T-helper 2 cell treated with Interferon-gamma antibody and Interleukin-4, amounts not matched to agents 5 μg/mL and 100 μg/mL, for 36 hours (primary cell): ENCODE data around the gene MCUR1.
"Not testable (repeated sequence)": the region's sequence is repeated elsewhere in the genome, so short reads cannot be mapped to it uniquely, and the experiment has no call there.

ENCODE experiments used
- DNase-seq: peaks from one replicate; pipeline ENCODE4 v3.0.0; 2021; ENCODE audit warnings: low spot score
- H3K27ac Mint-ChIP-seq: one replicate; pipeline ENCODE4 v1.8.0; 2021; ENCODE audit warnings: mild to moderate bottlenecking, mixed read lengths
- H3K27me3 Mint-ChIP-seq: one replicate; pipeline ENCODE4 v1.8.0; 2021; ENCODE audit warnings: low read depth, mixed read lengths
- H3K36me3 Mint-ChIP-seq: one replicate; pipeline ENCODE4 v1.8.0; 2021; ENCODE audit warnings: low read depth, mixed read lengths
- H3K4me1 Mint-ChIP-seq: one replicate; pipeline ENCODE4 v1.8.0; 2021; ENCODE audit warnings: low read depth, mixed read lengths
- H3K4me3 Mint-ChIP-seq: one replicate; pipeline ENCODE4 v1.8.0; 2022; ENCODE audit warnings: mild to moderate bottlenecking, moderate library complexity, mixed read lengths
- H3K9me3 Mint-ChIP-seq: one replicate; pipeline ENCODE4 v1.8.0; 2021; ENCODE audit warnings: mixed read lengths

MCUR1 gene, protein sequence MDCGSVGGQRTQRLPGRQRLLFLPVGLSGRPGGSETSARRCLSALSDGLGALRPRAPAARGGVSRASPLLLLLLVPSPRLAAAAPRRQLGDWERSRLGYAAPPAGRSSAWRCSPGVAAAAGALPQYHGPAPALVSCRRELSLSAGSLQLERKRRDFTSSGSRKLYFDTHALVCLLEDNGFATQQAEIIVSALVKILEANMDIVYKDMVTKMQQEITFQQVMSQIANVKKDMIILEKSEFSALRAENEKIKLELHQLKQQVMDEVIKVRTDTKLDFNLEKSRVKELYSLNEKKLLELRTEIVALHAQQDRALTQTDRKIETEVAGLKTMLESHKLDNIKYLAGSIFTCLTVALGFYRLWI

GRCh38 chr6:13814176-13814937 lies at the start of gene MCUR1:
MCUR1 (minus strand) TSS chr6:13814557; CDS start chr6:13814429, 128 bp downstream.
- DNase-seq, result peak; percentile 87
- Mint-ChIP-seq H3K36me3 (peaks cover 1% of the 10 kb centered on the region), H3K4me3 (peak within 1 kb of the TSS; percentile 89), H3K27me3 (peaks cover 8% of the 10 kb centered on the region), H3K27ac (peak within 1 kb of the TSS; percentile 76), H3K9me3 (no peaks in the 10 kb centered on the region), H3K4me1 (peaks cover 35% of the 10 kb centered on the region)

DNA sequence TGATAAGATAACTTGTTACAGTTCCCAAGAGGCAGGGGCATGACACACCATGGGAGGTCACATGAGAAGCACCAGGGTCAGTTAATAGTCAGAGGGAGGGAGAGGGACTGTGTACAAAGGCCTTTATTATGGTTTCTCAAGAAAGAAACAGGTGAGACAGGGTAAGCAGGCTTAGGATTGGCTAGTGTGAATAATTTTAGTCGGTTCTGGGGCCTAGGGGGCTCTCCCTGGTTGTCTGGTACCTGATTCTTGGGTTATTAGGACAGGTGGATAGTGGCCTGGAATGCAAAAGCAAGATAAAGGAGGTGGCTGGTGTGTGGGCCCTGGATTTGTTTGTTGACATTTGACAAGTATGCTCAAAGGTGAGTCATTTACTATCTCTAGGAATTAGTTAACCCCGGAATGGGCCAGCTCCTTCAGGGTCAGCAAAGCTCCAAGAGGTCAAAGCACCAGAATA lies 49.4 kb upstream of the MCUR1 start:
- Mint-ChIP-seq H3K9me3 (no peaks in the 10 kb centered on the region), H3K27me3 (peaks cover 55% of the 10 kb centered on the region), H3K4me1 (no peaks in the 10 kb centered on the region), H3K36me3 (no peaks in the 10 kb centered on the region), H3K4me3 (no peak overlapping the region), H3K27ac (no peak overlapping the region)
- DNase-seq, result no peak

- H3K27ac Mint-ChIP-seq, H3K36me3 Mint-ChIP-seq, DNase-seq: not testable (repeated sequence)
These were observed 46.3 kb upstream of the MCUR1 start for GRCh38 chr6:13860556-13861185.

GRCh38 chr6:13859871-13860555 lies 45.7 kb upstream of the MCUR1 start:
- no peak overlapping the region for H3K27ac Mint-ChIP-seq
- no peaks in the 10 kb centered on the region for H3K9me3 Mint-ChIP-seq
- no peaks in the 10 kb centered on the region for H3K4me1 Mint-ChIP-seq
- peaks cover 59% of the 10 kb centered on the region for H3K27me3 Mint-ChIP-seq
- H3K36me3 Mint-ChIP-seq, result no peaks in the 10 kb centered on the region
- no peak for DNase-seq
- no peak overlapping the region for H3K4me3 Mint-ChIP-seq

More at GRCh38 chr6:13860556-13861185, 46.3 kb upstream of the MCUR1 start:
- peaks cover 58% of the 10 kb centered on the region for H3K27me3 Mint-ChIP-seq
- H3K4me3 Mint-ChIP-seq, H3K9me3 Mint-ChIP-seq, H3K4me1 Mint-ChIP-seq: not testable (repeated sequence)

DNA sequence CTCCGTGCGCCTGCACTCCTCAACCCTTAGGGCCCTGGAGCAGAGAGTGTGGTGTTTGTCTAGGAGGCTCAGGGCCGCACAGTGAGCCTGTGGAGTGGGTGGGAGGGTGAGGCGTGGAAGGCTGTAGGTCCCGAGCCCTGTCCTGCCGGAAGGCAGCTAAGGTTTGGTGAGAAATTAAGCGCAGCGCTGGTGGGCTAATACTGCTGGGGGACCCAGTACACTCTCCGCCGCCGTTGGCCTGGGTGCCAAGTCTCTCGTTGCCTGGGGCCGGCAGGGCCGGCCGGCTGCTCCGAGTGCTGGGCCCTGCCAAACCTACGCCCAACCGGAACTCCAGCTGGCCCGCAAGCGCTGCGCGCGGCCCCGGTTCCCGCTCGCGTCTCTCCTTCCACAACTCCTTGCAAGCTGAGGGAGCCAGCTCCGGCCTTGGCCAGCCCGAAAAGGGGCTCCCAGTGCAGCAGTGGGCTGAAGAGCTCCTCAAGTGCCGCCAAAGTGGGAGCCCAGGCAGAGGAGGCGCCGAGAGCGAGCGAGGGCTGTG lies 40.4 kb upstream of the MCUR1 start:
- Mint-ChIP-seq H3K36me3 (no peaks in the 10 kb centered on the region), H3K4me1 (no peaks in the 10 kb centered on the region), H3K9me3 (no peaks in the 10 kb centered on the region), H3K27me3 (peaks cover 29% of the 10 kb centered on the region), H3K4me3 (no peak overlapping the region), H3K27ac (no peak overlapping the region)
- DNase-seq, result no peak

DNA sequence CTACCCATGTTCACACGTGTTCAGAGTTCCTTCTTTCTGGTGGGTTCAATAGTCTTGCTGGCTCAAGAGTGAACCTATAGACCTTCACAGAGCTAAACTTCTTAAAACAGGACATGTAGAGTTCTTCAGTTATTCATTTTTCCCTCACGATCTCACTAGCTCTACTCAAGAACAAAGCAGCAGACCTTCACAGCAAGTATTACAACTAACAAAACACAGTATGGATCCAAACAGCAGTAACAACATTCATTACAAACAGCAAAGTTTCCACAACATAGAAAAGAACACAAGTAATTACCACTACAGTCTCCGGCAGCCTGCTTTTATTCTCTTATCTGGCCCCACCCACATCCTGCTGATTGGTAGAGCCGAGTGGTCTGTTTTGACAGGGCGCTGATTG lies 39.5 kb upstream of the MCUR1 start:
- no peaks in the 10 kb centered on the region for H3K4me1 Mint-ChIP-seq
- peaks cover 22% of the 10 kb centered on the region for H3K27me3 Mint-ChIP-seq
- no peak overlapping the region for H3K4me3 Mint-ChIP-seq
- H3K36me3 Mint-ChIP-seq, result no peaks in the 10 kb centered on the region
- no peak for DNase-seq
- H3K27ac Mint-ChIP-seq, result no peak overlapping the region
- no peaks in the 10 kb centered on the region for H3K9me3 Mint-ChIP-seq

- Mint-ChIP-seq H3K36me3 (no peaks in the 10 kb centered on the region), H3K9me3 (no peaks in the 10 kb centered on the region), H3K4me3 (no peak overlapping the region), H3K4me1 (no peaks in the 10 kb centered on the region), H3K27me3 (peaks cover 15% of the 10 kb centered on the region), H3K27ac (no peak overlapping the region)
- DNase-seq, result no peak
These were observed 37.4 kb upstream of the MCUR1 start for GRCh38 chr6:13851803-13852202.

DNA sequence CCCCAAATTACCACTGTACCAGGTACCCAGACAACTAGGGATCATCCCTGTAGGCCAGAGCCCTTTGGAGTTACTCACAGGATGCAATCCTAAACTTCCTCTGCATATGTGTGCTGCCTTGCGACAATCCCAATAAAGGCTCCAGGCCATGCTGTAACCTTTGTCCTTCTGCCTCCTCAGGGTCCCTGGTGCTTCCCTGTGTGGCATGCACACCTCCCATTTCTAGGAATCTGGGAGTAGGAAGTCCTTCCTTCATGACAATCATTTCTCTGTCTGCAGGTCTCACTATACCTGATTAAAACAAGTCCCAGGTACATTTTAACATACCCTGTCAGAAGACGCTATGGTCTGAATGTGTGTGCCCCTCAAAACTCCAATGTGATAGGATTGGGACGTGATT lies 37.0 kb upstream of the MCUR1 start:
- Mint-ChIP-seq H3K9me3 (no peaks in the 10 kb centered on the region), H3K27me3 (peaks cover 14% of the 10 kb centered on the region), H3K36me3 (no peaks in the 10 kb centered on the region), H3K4me3 (no peak overlapping the region), H3K4me1 (no peaks in the 10 kb centered on the region), H3K27ac (no peak overlapping the region)
- no peak for DNase-seq

DNA sequence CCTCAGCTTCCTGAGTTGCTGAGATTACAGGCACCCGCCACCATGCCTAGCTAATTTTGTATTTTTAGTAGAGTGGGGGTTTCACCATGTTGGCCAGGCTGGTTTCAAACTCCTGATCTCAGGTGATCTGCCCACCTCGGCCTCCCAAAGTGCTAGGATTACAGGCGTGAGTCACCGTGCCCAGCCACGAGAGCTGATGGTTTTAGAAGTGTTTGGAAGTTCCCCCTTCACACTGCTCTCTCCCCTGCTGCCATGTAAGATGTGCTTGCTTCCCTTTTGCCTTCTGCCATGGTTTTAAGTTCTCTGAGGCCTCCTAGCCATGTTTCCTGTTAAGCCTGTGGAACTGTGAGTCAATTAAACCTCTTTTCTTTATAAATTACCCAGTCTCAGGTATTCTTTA lies 36.3 kb upstream of the MCUR1 start:
- not testable (repeated sequence) for H3K9me3 Mint-ChIP-seq, H3K4me3 Mint-ChIP-seq, DNase-seq, H3K27ac Mint-ChIP-seq, H3K4me1 Mint-ChIP-seq, H3K36me3 Mint-ChIP-seq
- peaks cover 11% of the 10 kb centered on the region for H3K27me3 Mint-ChIP-seq

- Mint-ChIP-seq H3K36me3 (no peaks in the 10 kb centered on the region), H3K4me1 (no peaks in the 10 kb centered on the region), H3K9me3 (no peaks in the 10 kb centered on the region), H3K27ac (no peak overlapping the region), H3K4me3 (no peak overlapping the region), H3K27me3 (peaks cover 12% of the 10 kb centered on the region)
- DNase-seq, result no peak
These were observed 34.3 kb upstream of the MCUR1 start for GRCh38 chr6:13848522-13849150.

DNA sequence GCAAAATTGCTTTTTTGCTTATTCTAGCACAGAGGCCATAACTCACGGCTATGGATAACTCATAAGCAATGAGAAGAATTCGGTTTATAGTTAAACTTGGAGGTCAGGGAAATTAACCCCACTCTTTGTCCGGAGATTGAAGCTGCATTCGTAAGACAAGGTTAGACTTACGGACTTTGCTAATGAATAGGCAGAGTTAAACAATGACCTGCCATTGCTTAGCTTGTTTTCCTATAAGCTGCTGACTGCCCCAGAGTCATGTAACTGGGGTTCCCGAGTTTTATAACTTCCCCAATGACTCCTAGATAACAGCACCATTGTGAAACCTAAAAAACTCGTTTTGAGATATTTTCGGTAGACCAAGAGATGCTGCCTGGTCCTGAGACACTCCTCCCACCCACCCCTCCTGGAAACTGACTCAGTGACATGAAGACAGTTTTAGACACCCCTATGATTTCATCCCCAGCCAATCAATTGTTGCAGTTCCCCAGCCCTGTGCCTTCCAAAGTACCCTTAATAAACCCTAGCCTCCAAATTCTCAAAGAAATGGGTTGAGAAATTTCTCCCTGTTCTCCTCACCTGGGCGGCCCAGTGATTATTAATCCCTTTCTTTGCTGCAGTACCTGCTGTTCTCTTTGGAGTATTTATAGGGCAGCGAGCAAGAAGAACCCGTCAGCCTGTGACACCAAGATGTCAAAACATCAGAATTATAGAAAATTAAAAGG lies 33.1 kb upstream of the MCUR1 start:
- H3K36me3 Mint-ChIP-seq, result no peaks in the 10 kb centered on the region
- no peak for DNase-seq
- H3K4me1 Mint-ChIP-seq, result no peaks in the 10 kb centered on the region
- no peak overlapping the region for H3K4me3 Mint-ChIP-seq
- no peaks in the 10 kb centered on the region for H3K9me3 Mint-ChIP-seq
- peaks cover 10% of the 10 kb centered on the region for H3K27me3 Mint-ChIP-seq
- no peak overlapping the region for H3K27ac Mint-ChIP-seq

GRCh38 chr6:13846841-13847240 lies 32.5 kb upstream of the MCUR1 start:
- DNase-seq, result no peak
- H3K9me3 Mint-ChIP-seq, result no peaks in the 10 kb centered on the region

GRCh38 chr6:13841936-13842335 lies 27.6 kb upstream of the MCUR1 start:
- Mint-ChIP-seq H3K27ac (no peak overlapping the region), H3K9me3 (no peaks in the 10 kb centered on the region), H3K27me3 (peaks cover 8% of the 10 kb centered on the region), H3K36me3 (no peaks in the 10 kb centered on the region), H3K4me1 (peaks cover 16% of the 10 kb centered on the region), H3K4me3 (no peak overlapping the region)
- DNase-seq, result no peak

More at GRCh38 chr6:13846841-13847240, 32.5 kb upstream of the MCUR1 start:
- Mint-ChIP-seq H3K4me3 (no peak overlapping the region), H3K36me3 (no peaks in the 10 kb centered on the region), H3K27ac (no peak overlapping the region), H3K4me1 (peaks cover 5% of the 10 kb centered on the region), H3K27me3 (peaks cover 10% of the 10 kb centered on the region)
